Osteocyte (in vitro differentiated cells): ENCODE measurements around the gene MAN1A1. TPM values are rescaled to one million over a fixed set of nuclear protein-coding genes. Genes with fewer than 3 reads are reported as not detected.

Experiments used
- DNase-seq: peaks from one replicate; pipeline ENCODE4 v3.0.0; 2021; ENCODE audit warnings: mixed read lengths; ENCODE audit not compliant: unreplicated experiment; ENCODE audit errors: extremely low spot score
- H3K27ac Mint-ChIP-seq: one replicate; pipeline ENCODE4 v1.8.0; 2021; ENCODE audit warnings: mild to moderate bottlenecking, mixed read lengths; ENCODE audit not compliant: unreplicated experiment
- H3K27me3 Mint-ChIP-seq: one replicate; pipeline ENCODE4 v1.8.0; 2021; ENCODE audit warnings: mixed read lengths; ENCODE audit not compliant: unreplicated experiment
- H3K36me3 Mint-ChIP-seq: one replicate; pipeline ENCODE4 v1.8.0; 2021; ENCODE audit warnings: mixed read lengths; ENCODE audit not compliant: unreplicated experiment
- H3K4me1 Mint-ChIP-seq: one replicate; pipeline ENCODE4 v1.8.0; 2021; ENCODE audit warnings: mixed read lengths; ENCODE audit not compliant: unreplicated experiment
- H3K4me3 Mint-ChIP-seq: one replicate; pipeline ENCODE4 v1.8.0; 2021; ENCODE audit warnings: mild to moderate bottlenecking, moderate library complexity, mixed read lengths; ENCODE audit not compliant: unreplicated experiment
- H3K9me3 Mint-ChIP-seq: one replicate; pipeline ENCODE4 v1.8.0; 2021; ENCODE audit warnings: mixed read lengths; ENCODE audit not compliant: unreplicated experiment
- total RNA-seq: library from RNA; stranded (reverse); gene quantifications from 2 replicates; pipeline ENCODE4 v1.2.1, GENCODE V29; 2021
- TF ChIP-seq, protein P1 (sequence below): fragments of 200-600 bp; sonication (generic); IDR thresholded peaks from 2 replicates; pipeline ENCODE4 v1.5.0; 2021; ENCODE audit warnings: antibody characterized with exemption, mild to moderate bottlenecking, moderate library complexity

The MAN1A1 gene
- total RNA-seq, 1 donor from 2014 or later: 7.0 TPM

DNA sequence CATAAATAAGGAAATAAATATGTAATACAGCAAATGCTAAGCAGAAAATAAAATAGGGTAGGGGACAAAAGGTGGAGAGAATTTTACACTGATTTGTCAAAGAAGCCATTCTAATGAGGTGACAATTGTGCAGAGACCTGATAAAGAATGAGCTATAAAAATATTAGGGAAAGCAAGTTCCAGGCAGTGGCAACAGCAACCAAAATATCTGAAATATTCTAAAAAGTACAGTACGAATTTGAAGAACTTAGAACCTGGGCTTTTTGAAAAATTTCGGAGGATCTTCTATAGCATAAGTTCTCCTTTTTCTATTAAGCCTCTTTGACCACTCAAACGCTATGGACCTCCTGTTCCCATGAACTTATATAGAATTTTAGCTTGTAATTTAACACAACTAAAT is 173.1 kb downstream of the MAN1A1 start:
- Mint-ChIP-seq H3K4me3 (no peak overlapping the region), H3K27me3 (no peaks in the 10 kb centered on the region), H3K9me3 (no peaks in the 10 kb centered on the region), H3K27ac (no peak overlapping the region), H3K36me3 (peaks cover 2% of the 10 kb centered on the region), H3K4me1 (peaks cover 12% of the 10 kb centered on the region)
- TF ChIP-seq, protein P1, sequence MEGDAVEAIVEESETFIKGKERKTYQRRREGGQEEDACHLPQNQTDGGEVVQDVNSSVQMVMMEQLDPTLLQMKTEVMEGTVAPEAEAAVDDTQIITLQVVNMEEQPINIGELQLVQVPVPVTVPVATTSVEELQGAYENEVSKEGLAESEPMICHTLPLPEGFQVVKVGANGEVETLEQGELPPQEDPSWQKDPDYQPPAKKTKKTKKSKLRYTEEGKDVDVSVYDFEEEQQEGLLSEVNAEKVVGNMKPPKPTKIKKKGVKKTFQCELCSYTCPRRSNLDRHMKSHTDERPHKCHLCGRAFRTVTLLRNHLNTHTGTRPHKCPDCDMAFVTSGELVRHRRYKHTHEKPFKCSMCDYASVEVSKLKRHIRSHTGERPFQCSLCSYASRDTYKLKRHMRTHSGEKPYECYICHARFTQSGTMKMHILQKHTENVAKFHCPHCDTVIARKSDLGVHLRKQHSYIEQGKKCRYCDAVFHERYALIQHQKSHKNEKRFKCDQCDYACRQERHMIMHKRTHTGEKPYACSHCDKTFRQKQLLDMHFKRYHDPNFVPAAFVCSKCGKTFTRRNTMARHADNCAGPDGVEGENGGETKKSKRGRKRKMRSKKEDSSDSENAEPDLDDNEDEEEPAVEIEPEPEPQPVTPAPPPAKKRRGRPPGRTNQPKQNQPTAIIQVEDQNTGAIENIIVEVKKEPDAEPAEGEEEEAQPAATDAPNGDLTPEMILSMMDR: no peak
- no peak for DNase-seq

DNA sequence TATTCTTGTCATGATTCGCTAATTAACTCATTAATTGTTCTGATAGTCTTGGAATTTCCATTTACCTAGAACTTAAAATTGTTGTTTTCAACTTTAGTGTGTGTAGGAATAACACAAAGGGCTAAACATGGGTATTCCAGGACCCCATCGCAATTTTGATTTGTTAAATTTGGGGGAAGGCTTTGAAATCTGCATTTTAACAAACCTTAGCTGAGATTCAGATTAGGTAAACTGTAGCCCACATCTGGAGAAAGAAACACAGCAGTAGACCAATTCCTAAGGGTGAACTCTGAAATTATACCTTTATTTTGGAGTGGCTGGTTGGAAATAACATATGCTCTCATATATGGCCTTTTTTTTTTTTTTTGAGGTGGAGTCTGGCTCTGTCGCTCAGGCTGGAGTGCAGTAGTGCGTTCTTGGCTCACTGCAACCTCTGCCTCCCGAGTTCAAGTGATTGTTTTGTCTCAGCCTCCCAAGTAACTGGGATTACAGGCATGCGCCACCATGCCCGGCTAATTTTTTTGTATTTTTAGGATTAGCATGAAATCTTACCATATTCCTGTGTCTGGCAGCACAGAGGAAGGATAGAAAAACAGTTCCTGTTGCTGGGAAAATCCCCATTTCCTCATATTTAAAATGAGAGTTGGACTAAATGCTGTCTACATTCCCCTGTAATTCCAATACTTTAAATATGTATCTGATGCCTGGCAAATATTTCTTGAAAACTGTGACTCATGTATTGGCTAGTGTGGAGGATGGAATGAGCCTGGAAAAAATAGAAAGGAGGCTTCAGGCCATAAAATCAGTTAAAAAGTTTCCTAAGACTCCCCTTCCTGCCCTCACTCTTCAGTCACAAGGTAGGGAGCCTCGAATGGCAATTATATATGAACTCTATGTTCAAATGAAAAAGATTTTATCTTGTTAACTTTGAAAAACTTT is 174.4 kb downstream of the MAN1A1 start:
- Mint-ChIP-seq H3K4me3 (no peak overlapping the region), H3K27ac (no peak overlapping the region), H3K4me1 (peaks cover 12% of the 10 kb centered on the region), H3K9me3 (no peaks in the 10 kb centered on the region), H3K36me3 (peaks cover under 1% of the 10 kb centered on the region), H3K27me3 (no peaks in the 10 kb centered on the region)
- TF ChIP-seq, protein P1: no peak
- DNase-seq: no peak

DNA sequence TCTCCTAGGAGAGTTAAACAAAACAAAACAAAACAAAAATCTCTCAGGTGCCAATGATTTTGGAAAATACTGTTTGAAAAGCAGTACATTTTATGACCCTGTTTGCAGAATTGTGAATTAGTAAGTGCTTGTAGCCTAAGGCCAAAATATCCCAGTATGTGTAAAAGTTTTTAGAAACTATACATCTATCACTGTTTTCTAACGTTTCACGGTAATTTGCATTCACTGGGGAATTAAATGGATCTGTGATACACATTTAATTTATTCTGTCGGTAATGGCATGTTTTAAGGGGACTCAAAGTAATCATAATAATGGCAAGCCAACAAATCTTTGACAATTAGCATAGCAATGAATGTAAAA is 175.5 kb downstream of the MAN1A1 start:
- DNase-seq: no peak
- Mint-ChIP-seq H3K4me3 (no peak overlapping the region), H3K27me3 (no peaks in the 10 kb centered on the region), H3K4me1 (peaks cover 12% of the 10 kb centered on the region), H3K9me3 (no peaks in the 10 kb centered on the region), H3K27ac (no peak overlapping the region), H3K36me3 (no peaks in the 10 kb centered on the region)
- TF ChIP-seq, protein P1: no peak

DNA sequence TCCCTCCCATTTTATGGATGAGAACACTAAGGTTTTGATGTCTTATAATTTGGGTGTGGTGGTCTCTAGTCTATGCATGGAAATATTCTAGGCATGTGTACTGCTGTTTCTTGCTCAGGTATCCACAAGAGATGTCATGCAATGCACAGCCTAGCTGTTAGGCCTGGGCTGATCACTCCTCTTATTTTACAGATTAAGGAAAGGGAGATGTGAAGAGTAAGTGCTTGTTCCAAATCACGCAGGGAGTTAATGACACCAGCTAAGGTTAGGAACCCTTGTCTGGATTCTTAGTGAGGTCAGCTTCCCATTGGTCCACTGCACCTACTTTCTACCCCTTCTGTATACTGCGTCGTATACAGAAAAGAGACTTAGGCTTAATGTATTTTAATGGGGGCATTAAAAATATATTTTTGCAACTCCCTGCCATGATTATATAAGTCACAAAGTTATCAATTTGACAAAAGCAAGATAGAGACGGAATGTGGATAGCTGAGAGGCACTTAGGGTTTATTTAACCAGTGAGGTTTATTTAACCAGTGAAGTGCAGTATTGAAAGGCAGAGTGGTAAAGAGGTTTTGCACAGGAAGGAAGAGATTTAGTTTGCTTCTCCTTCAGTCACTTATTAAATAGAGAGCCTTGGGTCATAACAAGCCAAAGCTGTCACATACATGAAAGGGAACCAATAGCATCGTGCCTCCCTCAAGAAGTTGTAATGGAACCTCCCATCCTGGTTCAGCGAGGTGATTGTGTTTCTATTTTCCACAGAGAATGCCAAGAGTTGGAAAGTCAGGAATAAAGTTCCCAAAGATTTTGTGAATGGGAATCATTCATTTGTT is 176.1 kb downstream of the MAN1A1 start:
- Mint-ChIP-seq H3K4me1 (peaks cover 12% of the 10 kb centered on the region), H3K27ac (no peak overlapping the region), H3K27me3 (no peaks in the 10 kb centered on the region), H3K4me3 (no peak overlapping the region), H3K9me3 (no peaks in the 10 kb centered on the region), H3K36me3 (no peaks in the 10 kb centered on the region)
- no peak for DNase-seq
- TF ChIP-seq, protein P1: no peak

DNA sequence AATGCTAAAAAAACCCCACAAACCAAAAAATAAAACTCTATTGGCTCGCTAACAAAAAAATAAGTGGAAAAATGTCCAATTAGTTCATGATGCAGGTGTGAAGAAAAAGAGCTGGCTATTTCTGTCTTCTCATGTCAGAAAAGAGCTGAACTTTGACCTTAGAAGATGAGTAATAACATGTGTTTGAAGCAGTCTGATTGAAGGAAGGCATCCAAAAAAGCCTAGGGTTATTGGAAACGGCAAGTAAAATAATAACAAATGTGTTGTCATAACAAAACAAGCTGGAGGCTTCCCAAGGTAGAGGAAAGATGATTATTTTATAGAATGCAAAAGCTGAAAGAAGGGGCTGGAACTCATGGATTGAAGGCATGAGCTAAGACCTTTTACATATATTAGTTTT is 176.7 kb downstream of the MAN1A1 start:
- no peak for DNase-seq
- no peaks in the 10 kb centered on the region for H3K36me3 Mint-ChIP-seq
- no peaks in the 10 kb centered on the region for H3K9me3 Mint-ChIP-seq
- peaks cover 2% of the 10 kb centered on the region for H3K27me3 Mint-ChIP-seq
- no peak overlapping the region for H3K4me3 Mint-ChIP-seq
- no peak overlapping the region for H3K27ac Mint-ChIP-seq
- peaks cover 12% of the 10 kb centered on the region for H3K4me1 Mint-ChIP-seq
- TF ChIP-seq, protein P1: no peak
